LoVo (cell line): ENCODE results near the gene TOMM40L.
"Not testable (repeated sequence)": the region's sequence is repeated elsewhere in the genome, so short reads cannot be mapped to it uniquely, and the experiment has no call there.

Experiments used
- DNase-seq: peaks from one replicate; pipeline ENCODE4 v3.0.0-alpha.2; 2016; ENCODE audit warnings: low spot score

Gene TOMM40L

DNA sequence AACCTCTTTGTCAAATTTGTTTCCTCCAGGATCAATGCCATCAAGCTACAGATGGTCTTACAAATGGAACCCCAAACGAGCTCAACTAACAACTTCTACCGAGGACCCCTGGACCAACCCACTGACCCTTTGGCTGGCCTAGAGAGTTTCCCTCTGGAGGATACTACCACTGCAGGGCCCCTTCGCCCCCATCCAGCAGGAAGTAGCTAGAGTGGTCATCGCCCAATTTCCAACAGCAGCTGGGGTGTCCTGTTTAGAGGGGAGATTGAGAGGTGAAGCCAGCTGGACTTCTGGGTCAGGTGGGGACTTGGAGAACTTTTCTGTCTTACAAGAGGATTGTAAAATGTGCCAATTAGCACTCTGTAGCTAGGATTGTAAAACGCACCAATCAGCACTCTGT lies 31.2 kb downstream of the TOMM40L start:
- DNase-seq, result not testable (repeated sequence)

DNA sequence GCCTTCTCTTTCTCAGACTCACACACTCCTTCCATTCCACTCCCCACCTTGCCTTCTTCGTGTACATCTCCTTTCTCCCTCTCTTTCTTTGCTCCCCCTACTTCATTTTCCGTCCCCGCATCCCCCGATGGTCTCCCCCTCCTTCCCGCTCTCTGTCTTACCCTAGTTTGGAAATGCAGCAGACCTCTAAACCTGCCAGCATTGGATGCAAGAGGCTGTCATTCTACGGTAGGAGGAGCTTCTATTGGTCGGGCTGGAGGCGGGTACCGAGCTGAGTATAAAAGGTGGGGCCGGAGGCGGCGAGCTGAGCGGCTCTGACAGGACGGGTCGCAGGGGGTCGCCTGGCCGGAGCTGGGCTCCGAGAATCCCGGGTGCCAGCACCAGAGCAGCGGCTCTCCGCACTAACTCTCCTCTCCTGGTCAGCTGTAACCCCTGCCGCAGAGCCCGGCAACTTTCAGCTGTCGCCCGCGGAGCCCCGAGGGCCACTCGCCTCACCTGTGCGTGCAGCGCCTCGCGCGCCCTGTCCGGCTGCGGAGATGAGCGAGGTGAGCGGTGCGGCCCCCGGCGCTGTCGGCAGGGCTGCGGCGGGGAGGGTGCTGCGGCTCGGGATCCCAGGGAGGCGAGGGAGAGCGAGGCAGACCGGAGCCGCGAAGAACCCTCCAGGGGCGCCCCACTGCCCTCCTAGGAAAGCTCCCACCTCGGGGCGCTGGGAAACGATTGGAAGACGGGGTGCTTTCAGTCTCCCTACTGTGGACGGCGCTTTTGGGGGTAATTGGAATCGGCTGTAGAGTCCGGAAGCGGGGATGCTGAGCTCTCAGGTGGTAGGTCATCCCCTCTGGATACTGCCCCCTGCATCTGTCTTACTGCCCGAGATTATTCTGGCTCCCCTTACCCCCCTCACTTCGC lies 32.8 kb downstream of the TOMM40L start, which contains the start of gene PCP4L1:
Gene PCP4L1, plus strand, starts transcription at position 307 of the 906 bp plus-strand sequence. Its CDS starts 230 bp downstream, at position 537.
- no peak for DNase-seq

DNA sequence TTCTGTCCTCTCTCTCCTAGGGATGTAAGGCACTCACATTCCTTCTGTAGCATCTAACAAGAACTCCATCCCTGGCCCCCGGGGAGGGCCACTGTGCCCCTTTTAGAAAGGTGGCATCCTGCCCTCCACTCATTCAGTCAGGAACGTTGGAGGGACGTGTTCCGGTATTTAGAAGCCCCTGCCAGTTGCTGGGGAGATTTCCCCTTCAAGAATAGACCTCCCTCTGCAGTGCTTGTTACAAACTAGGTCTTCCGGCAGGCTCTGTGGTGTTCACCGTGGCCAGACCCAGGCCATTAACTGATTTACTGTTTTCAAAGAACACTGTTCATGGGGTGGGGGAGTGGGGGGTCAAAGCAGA lies 33.5 kb downstream of the TOMM40L start:
- DNase-seq, result no peak

DNA sequence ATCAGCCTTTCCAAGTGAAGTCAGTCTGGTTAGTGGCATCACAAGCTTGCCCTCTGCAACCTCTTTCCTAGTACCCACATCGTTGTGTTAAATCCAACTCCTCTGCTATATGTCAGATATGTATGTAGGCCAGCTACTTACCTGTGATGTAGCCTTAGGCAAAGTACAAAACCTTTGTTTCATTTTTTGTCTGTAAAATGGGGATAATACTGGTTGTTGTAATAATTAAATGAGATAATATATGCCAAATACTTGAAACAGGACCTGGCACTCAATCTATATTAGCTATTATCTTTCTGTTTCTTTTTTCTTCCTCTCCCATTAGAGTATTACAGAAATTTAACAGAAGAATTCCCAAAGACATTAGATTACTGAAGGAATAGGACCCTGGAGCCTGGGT lies 33.9 kb downstream of the TOMM40L start:
- no peak for DNase-seq

DNA sequence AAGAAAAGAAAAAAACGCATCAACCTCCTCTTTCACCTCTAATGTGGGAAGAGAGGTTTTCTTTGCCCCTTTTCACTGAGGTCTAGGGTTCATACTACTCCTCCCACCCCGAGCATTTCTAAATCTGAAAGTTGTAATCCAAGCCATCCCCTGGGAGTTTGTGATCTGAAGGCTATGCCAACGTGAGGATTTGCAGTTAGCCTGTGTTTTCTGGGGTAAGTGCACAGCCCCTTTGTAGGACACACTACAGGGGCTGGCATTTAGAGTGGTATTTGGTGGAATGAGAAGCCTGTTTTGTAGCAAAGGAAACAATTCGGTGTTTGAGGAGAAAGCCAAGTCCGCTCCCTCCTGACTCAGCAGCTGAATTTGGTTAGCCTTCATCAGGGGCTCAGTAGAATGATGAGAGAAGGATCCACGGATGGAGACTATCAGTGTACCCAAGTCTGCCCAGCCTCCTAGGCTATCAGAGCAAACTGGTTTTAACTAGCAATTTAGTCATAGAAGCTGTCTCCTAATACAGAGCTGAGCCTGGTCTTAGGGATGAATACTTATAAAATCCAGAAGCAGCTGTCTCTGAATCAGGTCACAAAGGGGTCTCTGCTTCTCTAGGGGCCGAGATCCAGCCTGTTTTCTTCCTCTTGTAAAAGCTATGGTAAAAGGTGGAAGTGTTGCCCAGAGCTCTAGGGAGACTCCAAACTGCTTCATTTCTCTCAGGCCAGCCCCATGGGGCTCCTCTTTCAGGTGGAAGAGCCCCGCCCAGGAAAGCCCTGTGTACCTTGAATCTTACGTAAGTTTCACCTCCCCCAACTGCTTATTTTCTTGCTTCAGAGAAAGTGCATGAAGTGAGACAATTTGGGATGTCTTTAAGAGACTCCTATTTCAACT lies 34.8 kb downstream of the TOMM40L start:
- DNase-seq, result no peak

DNA sequence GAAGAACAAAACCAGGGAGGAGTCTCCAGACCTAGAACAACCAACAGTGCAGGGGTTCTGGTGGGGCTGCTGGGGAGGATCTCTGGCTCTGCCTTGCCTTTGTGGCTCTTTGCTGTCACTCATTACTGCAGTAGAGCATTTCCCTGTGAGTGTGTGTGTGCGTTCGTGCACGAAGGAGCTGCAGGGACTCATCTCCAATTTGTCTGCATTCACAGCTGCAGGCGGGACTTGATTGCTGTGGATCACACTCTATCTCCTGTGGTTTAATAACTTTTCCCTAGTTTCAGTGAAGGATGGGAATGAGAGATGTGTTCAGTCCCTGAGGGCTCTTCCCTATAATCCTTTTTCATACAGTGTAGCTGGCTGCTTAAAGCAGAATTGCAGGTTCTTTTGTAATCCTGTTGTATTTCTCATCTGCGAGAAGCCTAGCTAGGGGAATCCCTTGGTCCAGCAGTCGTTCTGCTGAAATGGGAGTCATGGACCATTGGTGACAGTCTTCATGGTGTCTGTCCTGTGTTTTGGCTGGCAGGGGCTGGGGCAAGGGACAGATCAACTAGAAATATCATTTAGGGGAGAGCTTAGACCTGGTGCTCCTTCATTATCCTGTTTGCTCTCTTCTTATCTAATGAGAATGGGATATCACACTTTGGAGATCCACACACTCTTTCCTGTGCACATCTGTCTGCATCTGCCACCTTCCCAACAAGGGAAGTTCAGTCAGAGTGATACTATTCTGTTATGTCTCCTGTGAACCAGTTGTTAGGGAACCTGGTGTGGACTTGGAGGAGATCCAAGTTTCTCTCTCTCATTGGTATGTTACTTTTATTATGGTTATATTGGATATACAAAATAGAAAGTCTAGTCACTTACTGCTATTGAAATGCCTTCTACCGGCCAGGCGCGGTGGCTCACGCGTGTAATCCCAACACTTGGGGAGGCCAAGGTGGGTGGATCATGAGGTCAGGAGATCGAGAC lies 35.7 kb downstream of the TOMM40L start:
- DNase-seq, result no peak

DNA sequence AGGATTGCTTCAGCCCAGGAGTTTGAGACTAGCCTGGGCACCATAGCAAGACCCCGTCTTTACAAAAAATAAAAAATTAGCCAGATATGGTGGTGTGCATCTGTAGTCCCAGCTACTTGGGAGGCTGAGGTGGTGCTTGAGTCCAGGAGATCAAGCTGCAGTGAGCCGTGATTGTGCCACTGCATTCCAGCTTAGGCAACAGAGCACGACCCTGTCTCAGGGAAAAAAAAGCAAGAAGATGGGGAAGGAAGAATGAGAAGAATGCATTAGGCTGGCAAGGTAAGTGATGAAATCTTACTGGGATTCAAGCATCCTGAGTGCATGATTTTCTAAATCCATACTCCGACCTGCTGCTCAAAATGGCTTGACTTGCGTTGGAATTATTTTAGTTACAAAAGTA lies 39.4 kb downstream of the TOMM40L start:
- DNase-seq, result no peak

DNA sequence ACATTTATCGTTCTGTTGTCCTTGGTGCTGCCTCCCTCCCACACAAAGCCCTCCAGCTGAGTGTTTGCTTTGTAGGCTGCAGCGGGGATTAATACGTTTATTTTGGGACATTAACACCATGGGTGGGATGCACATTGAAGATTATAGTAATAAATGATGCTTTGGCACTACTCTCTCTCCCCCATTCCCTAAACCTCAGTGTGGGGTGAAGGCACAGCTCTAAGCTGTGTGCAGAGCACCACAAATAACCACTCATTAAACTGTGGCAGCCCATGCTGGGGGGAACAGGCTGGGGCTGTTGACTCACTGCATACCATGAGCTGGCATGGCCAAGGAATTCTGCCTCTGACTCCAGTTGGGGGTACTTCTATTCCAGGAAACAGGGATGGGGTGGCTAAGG lies 40.3 kb downstream of the TOMM40L start:
- DNase-seq, result no peak

DNA sequence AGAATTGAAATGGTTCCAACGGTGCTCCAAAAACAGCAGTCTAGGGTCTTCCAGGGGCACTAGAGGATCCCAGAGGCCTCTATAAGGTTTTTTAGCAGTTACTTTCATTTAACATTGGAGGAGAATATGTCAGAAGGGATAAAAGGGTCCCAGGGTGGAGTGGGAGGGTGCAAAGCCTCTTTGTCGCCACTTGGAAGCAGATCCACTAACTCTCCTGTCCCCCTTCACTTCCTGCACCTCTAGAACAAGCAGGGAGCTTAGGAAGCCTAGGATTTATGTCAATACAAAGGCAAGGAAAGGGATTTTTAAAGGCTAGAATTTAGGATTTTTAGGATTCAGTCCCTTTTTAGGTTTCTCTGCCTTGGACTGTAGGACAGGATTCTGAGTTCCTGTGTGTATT lies 41.0 kb downstream of the TOMM40L start:
- no peak for DNase-seq

DNA sequence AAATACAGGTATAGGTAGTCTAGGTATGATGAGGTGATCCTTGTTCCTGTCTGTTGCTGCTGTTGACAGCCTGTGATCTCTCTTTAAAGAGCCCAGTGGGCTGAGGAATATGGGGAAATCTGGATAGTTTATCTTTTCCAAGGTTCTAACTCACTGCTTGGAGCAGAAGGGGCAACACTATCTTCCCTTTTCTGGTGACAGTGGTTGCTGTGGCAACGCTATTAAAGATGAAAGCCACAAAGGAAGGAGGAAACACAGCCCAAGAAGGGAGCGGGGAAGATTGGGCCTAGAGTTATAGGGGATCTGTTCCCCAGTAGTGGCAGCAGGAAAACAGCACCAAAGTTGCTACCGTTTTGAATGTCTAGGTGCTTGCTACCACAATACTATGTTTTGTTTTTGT lies 41.5 kb downstream of the TOMM40L start:
- DNase-seq, result no peak

DNA sequence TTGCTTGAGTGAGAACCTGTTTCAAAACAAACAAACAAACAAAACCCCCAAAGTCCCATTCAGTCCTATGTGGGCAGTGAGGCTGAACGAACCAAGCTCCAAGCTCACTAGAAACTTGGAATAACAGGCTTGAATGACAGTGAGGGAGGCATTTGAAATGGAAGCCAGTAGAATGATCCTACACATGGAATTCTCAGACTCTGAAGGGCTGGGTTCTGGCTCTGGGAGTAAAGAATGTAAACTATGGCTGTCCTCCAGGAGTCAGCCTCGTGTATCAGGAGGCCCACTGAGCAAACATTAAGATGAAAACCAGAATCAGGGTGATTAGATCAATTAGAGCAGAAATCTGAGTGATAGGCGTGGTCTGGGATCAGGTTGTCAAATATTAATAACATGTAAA lies 47.5 kb downstream of the TOMM40L start:
- no peak for DNase-seq

DNA sequence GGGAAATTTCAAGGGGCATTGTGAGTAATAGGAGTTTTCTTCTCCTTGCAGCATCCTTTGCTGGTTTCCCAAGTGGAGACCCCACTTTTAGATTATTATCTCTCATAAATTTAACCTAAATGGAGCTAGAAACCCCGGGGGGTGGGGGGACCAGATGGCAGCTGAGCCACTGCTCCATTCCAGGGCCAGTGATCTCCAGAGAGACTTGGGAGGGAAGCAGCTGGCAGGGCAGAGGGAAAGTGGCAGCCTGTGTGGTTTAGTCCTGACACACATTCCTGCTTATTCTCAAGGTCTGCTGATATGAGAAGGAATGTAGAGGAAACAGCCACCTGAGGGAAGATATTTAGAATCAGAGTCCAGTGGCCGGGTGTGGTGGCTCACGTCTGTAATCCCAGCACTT lies 49.0 kb downstream of the TOMM40L start:
- no peak for DNase-seq
